HG02981 (cell line): ENCODE measurements around the gene KCNIP1.
"Not testable (repeated sequence)": the region's sequence is repeated elsewhere in the genome, so short reads cannot be mapped to it uniquely, and the experiment has no call there.

ENCODE experiments used
- ATAC-seq: cut with Tn5 transposase; IDR thresholded peaks from one replicate; pipeline ENCODE4 v1.9.1; 2021; ENCODE audit warnings: mild to moderate bottlenecking, moderate library complexity; ENCODE audit not compliant: unreplicated experiment

The KCNIP1 gene

DNA sequence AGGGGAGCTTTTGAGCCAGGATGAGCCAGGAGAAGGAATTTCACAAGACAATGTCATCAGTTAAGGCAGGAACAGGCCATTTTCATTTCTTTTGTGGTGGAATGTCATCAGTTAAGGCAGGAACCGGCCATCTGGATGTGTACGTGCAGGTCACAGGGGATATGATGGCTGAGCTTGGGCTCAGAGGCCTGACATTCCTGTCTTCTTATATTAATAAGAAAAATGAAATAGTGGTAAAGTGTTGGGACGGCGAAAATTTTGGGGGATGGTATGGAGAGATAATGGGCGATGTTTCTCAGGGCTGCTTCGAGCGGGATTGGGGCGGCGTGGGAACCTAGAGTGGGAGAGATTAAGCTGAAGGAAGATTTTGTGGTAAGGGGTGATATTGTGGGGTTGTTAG is 258.5 kb downstream of the KCNIP1 start:
- not testable (repeated sequence) for ATAC-seq

DNA sequence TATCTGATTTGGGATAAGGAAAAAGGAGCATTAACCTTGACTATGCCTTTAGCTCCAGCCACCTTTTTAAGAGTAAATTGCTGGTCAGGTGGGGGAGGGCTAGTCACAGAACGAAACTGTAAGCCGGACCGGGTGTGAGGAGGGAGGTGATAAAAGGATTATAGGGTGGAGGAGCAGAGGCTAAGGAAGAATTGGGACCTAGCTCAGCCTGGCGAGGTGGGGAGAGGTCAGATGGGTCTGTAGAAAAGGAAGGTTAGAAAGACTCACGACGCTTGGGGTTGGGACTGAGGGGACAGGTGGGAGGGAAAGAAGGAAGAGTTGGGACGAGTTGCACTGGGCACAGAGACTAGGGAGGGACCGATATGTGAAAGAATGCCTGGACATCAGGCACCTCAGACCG is 262.0 kb downstream of the KCNIP1 start:
- ATAC-seq = not testable (repeated sequence)

DNA sequence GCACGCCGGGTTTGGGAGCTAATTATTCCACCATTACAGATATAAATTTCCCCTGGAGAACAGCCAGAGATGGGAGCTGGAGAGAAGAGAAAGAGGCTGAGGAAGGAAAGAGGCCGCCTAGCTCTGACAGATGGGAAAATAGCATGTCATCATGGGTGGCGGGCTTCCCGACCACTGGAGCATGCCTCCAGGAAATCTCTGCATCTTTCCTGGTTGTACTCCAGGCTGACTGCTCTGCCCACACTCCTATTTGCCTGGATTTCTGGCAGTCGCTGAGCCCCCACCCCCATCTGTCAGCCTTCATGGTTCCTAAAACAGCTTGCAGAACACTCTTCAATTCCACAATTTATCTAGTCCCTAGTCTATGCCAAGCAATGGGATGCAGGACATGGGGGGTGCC is 265.4 kb downstream of the KCNIP1 start:
- no peak for ATAC-seq

DNA sequence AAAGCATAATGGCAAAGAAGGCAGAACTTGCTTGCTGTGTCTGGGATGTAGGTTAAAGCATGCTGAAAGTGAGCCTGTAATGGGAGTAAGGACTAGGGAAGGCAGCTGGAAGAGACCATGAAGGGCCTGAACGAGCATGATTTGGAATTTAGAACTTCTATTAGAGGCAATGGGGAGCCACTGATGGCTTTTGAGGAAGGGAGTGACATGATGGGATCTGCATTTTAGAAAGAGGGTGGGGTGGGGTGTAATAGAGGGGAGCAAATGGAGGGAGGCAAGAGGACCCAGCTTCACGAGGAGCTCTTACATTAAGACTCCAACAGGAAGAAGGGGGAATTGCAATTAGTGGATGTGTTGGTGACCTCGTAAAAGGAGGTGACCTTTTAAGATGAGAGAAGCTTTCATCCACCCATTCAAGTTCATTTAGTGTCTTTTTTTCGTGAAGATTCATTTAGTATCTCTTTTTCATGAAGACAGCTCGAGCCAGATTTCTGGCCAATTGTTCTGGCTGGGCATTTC is 266.1 kb downstream of the KCNIP1 start:
- ATAC-seq = no peak

DNA sequence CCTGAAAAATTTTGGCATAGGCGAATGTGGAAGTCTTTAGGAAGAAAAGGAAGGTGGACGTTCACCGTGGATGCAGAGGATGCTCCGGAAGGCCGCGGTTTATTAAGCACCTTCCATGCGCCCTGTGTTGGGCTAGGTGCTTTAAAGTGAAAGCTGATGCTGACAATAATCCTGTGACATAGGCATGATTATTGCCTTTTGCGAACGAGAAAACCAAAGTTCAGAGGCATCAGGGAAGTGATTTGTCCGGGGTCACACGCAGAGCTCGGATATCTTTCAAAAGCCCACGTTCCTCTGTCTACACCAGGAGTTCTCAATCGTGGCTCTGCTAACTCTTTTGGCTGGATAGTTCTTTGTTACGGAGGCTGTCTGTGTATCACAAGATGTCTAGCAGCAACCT is 267.7 kb downstream of the KCNIP1 start:
- ATAC-seq = no peak

DNA sequence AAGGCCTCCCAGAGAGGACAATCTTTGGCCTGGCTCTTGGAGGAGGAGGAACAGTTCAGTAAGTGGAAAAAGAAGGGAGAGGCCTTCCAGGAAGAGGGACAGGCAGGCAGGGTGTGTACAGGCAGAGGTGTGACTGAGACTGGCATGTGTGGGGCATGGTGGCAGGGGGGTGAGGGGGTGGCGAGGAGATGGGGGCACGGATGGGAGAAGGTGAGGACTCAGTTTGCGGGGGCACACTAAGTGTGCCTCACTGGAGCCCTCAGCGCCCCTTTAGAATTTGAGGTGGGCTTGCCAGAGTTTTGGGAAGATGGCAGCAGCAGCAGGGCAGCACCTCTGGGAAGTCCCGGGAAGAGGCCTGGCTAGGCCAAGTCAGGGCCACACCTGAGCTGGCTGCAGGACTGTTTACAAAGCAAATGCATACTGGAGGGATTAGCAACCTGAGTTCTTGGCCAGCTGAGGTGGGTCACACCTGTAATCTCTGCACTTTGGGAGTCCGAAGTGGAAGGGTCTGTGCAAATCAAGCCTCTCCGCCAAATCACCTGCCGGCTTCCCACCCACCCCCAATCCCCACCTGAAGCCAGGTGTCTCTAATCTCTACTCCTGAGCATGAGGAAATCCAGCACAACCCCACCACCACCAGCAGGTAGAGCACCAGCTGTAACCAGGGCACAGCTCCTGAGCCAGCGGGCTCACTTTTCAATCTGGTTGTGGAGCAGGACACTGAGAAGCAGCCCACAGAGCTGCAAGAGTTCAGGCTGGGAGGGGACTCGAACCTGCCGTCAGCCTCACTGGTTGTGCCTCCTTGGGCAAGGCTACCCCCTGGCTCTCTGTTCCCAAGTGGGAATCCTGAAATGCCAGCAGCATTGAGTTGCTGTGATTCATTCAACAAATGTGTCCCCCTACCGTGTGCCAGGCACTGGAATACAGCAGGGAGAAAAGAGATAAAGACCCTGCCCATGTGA is 269.5 kb downstream of the KCNIP1 start:
- ATAC-seq = no peak

DNA sequence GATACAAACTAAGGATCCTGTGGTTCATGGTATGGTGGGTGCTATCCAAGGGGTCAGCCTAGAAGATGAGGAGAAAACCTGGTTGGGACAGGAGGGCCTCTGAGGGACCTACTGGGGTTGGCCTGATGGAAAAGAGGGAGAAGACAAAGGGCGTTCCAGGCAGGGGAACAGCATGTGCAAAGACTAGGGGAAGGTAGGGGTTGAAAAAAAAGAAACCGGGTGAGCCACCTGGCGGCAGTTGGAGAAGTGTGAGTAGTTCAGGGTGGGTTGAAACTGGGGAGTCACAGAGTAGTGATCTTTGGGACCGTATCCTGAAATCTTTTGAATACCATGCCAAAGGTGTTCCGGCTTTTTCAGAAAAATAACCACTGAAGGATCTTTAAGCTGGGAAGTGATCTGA is 271.0 kb downstream of the KCNIP1 start:
- no peak for ATAC-seq

DNA sequence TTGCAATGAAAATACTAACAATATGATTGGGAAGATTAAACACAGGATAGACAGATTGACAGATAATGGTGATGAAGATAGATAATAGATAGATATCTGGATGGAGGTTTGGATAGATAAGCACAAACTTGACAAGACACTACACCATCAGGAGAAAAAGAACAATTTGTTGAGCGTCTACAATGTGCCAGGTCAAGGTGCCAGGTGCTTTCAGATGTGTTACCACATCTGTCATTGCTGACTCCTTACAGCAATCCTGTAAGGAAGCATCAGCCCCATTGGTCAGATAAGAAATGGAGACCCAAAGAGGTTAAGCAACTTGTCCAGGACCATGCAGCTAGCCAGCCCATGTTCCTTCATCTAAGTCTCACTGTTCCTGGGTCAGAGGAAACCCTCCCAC is 278.1 kb downstream of the KCNIP1 start:
- ATAC-seq = no peak

DNA sequence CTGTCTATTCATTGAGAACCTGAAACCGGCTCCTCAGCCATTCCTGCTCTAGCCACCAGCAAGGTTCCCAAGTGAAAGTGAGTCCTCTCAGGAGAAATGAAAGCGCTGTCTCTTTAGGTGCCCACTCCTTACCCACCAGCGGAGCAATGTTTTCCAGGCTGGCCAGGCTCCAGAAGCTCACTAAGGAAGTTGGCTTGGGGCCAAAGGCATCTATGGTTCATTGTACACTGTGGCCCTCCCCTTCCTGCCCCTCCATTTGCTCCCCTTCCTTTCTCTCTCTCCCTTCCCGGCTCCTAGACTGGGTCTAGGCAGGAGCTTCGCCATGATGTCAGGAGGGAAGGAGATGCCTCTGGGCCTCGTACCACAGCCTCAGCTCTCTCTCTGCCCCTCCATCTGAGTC is 278.6 kb downstream of the KCNIP1 start:
- ATAC-seq = no peak

DNA sequence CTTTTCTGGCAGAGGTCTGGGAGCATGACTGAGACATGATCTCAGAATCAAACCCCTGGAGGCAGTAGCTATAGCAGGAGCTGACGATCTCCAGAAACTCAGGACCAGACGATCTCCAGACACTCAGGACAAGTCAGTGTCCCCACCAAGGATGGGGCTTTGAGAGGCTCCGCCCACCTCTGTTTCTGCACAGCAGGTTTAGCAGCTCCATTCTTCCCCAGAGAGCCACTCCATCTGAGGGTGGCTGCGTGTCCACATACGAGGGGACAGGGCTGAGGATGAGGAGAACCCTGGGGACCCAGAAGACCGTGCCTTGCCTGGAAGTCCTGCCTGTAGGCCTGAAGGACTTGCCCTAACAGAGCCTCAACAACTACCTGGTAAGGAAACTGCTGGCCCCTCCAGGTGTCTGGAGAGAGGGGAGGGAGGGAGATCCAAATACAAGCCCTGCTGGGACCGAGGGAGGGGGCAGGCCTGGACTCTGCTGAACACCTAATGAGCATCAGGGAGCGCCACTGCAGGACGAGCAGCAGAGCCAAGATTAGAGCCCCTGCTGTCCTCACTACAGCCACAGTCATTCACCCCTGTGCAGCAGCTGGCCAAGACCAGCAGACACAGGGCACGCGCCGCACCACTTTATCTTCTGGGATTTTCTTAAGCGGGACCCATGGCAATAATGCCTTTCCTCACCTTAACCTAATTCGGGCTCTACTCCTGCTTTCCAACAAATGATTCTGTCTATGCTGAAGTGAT is 279.9 kb downstream of the KCNIP1 start, which contains the start of gene GABRP:
GABRP (plus strand) TSS at position 228 of the 750 bp plus-strand sequence. CDS start 4,891 bp downstream, outside the sequence.
- ATAC-seq = no peak

DNA sequence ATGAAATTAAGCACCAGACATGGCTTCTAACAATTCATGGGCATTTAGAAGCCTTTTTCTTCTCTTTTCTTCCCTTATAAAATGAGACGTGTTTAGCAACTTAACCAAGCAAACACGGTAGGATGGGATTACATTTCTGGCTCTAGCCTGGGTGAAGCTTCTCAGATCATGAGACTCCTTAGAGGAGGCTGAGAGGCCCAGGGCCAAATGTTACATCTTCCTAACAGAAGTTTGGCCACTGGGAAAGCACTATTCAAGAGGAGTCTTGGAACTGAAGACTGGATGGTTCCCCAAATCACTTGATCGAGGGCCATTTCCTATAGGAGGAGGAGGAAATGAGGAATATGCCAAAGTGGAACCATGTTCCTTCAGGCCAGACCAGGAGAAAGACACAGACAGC is 281.6 kb downstream of the KCNIP1 start:
- no peak for ATAC-seq
